Adipocyte (in vitro differentiated cells): Measurements from ENCODE around the gene TMEM245.

Source experiments
- DNase-seq: peaks from one replicate; pipeline ENCODE4 v3.0.0-alpha.2; 2015; ENCODE audit warnings: low read depth
- H3K27me3 ChIP-seq: replicated peaks from 2 replicates; pipeline ENCODE4 v1.7.0; 2013; ENCODE audit warnings: mild to moderate bottlenecking, low read length, moderate library complexity; ENCODE audit not compliant: control insufficient read depth, insufficient read depth
- H3K36me3 ChIP-seq: 2 replicates; pipeline ENCODE4 v1.7.0; 2013; ENCODE audit warnings: low read length, mild to moderate bottlenecking, moderate library complexity; ENCODE audit not compliant: control insufficient read depth, insufficient read depth, severe bottlenecking
- H3K4me1 ChIP-seq: 2 replicates; pipeline ENCODE4 v1.7.0; 2013; ENCODE audit warnings: mild to moderate bottlenecking, low read length, moderate library complexity; ENCODE audit not compliant: control insufficient read depth, insufficient read depth
- H3K4me3 ChIP-seq: 2 replicates; pipeline ENCODE4 v1.7.0; 2013; ENCODE audit warnings: mild to moderate bottlenecking, low read length, moderate library complexity
- H3K9ac ChIP-seq: 2 replicates; pipeline ENCODE4 v1.7.0; 2013; ENCODE audit warnings: mild to moderate bottlenecking, low read length, moderate library complexity
- H3K9me3 ChIP-seq: 2 replicates; pipeline ENCODE4 v1.7.0; 2013; ENCODE audit warnings: mild to moderate bottlenecking, low read length, moderate library complexity; ENCODE audit not compliant: control insufficient read depth

The TMEM245 gene

DNA sequence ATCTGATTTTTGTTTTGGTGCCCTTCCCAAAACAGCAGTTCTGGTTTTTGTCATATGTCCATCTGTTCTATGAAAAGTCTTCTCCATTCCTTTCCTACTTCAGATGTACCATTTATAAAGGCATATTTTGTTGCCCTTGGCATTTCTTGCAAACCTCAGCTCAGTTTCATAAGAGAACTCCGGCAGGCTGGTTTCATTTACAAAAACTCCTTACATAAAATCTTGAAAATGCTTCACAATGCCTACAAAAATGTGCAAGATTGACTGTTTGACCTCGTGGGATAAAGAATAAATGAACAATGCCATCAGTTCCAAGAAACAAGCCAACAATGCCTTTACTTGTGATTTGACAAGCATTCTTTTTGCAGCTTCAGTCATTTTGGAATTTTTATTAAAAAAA lies 67.3 kb downstream of the TMEM245 start:
- H3K9ac ChIP-seq: no peak overlapping the region
- no peak overlapping the region for H3K4me3 ChIP-seq
- no peaks in the 10 kb centered on the region for H3K27me3 ChIP-seq
- peaks cover 26% of the 10 kb centered on the region for H3K4me1 ChIP-seq
- H3K9me3 ChIP-seq: no peaks in the 10 kb centered on the region
- peaks cover 75% of the 10 kb centered on the region for H3K36me3 ChIP-seq
- DNase-seq: peak; percentile 94

GRCh38 chr9:109051733-109052132 lies 68.0 kb downstream of the TMEM245 start:
- no peaks in the 10 kb centered on the region for H3K27me3 ChIP-seq
- no peak overlapping the region for H3K9ac ChIP-seq
- no peaks in the 10 kb centered on the region for H3K9me3 ChIP-seq
- peaks cover 26% of the 10 kb centered on the region for H3K4me1 ChIP-seq
- no peak overlapping the region for H3K4me3 ChIP-seq
- peak; percentile 16 for DNase-seq
- H3K36me3 ChIP-seq: peaks cover 77% of the 10 kb centered on the region

DNA sequence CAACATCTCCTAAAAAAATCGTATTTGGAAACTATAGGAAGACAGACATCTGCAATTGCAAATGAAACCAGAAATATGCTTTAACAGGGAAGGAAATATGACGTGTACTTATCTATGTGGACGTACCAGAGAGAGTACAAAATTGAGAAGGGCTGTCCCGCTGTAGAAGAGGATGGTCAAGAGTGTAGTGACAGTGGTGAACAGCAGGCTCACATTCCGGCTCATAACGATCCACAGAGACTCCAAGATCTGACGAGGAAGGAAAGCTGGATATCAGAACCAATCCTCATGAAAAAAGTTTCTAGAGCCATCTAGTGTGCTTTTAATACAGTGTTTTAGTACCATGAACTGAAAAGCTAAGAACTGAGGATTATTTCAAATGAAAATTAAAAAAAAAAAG lies 69.3 kb downstream of the TMEM245 start:
- no peaks in the 10 kb centered on the region for H3K27me3 ChIP-seq
- H3K4me3 ChIP-seq: no peak overlapping the region
- peaks cover 26% of the 10 kb centered on the region for H3K4me1 ChIP-seq
- no peak for DNase-seq
- H3K9me3 ChIP-seq: no peaks in the 10 kb centered on the region
- peaks cover 78% of the 10 kb centered on the region for H3K36me3 ChIP-seq
- H3K9ac ChIP-seq: no peak overlapping the region

GRCh38 chr9:109048822-109049221 lies 70.9 kb downstream of the TMEM245 start:
- DNase-seq: no peak
- Histone ChIP-seq H3K9ac (no peak overlapping the region), H3K4me3 (no peak overlapping the region), H3K36me3 (peaks cover 75% of the 10 kb centered on the region), H3K27me3 (no peaks in the 10 kb centered on the region), H3K9me3 (no peaks in the 10 kb centered on the region), H3K4me1 (peaks cover 22% of the 10 kb centered on the region)

DNA sequence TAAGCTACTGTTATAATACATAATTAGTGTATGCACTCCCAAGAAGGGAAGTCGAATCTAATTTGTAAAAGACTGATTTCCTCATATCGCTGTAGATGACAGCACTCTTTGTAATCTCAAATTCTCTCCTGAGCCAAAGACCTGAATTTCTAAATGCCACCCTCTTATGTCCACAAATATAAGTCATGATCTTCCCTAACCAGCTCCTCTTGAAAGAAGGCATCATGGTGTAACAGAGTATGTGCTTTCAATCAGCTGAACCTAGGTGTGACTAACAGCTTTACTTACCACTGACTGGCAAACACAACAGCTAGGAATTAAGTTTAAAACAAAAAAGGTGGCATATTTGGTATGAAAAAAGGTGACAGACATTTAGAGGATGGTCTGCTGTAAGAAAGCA lies 72.5 kb downstream of the TMEM245 start:
- no peak for DNase-seq
- Histone ChIP-seq H3K9ac (no peak overlapping the region), H3K4me1 (peaks cover 6% of the 10 kb centered on the region), H3K36me3 (peaks cover 86% of the 10 kb centered on the region), H3K9me3 (no peaks in the 10 kb centered on the region), H3K4me3 (no peak overlapping the region), H3K27me3 (no peaks in the 10 kb centered on the region)

- peaks cover 84% of the 10 kb centered on the region for H3K36me3 ChIP-seq
- H3K9me3 ChIP-seq: no peaks in the 10 kb centered on the region
- DNase-seq: no peak
- H3K9ac ChIP-seq: no peak overlapping the region
- no peak overlapping the region for H3K4me3 ChIP-seq
- no peaks in the 10 kb centered on the region for H3K4me1 ChIP-seq
- no peaks in the 10 kb centered on the region for H3K27me3 ChIP-seq
Observed at GRCh38 chr9:109046346-109046745, 73.4 kb downstream of the TMEM245 start.

DNA sequence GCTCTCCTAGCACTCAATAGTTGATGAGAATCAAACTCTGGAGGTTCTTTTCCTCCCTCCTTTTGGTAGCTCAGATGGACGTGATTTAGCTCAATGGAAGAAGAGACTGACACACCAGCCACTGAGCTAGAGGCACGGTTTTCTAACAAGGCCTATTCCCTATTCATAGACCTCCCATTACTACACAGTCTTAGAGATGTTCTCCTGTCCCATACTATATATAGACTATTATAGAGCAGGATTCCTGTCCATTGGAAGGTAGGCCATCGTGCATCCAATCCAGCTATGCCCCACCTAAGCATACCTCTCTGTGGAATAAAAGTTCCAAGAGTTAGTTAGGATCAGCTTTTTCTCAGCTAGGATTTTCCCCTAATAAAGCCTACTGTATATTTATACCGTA lies 76.2 kb downstream of the TMEM245 start:
- no peaks in the 10 kb centered on the region for H3K9me3 ChIP-seq
- H3K9ac ChIP-seq: no peak overlapping the region
- H3K27me3 ChIP-seq: no peaks in the 10 kb centered on the region
- DNase-seq: no peak
- no peak overlapping the region for H3K4me3 ChIP-seq
- no peaks in the 10 kb centered on the region for H3K4me1 ChIP-seq
- H3K36me3 ChIP-seq: peaks cover 75% of the 10 kb centered on the region

DNA sequence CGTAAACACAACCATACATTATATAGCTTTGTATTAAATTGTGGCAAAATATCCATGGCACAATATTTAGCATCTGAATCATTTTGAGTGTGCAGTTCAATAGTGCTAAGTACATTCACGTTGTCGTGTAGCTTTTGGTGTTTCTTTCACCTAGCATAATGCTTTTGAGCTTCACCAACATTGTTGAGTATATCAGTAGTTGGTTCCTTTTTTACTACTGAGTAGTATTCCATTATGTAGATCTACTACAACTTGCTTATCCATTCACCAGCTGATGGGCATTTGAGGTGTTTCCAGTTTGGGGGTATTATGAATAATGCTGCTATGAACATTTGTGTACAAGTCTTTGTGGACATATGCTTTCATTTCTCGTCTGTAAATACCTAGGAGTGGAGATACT lies 79.2 kb downstream of the TMEM245 start:
- Histone ChIP-seq H3K9me3 (no peaks in the 10 kb centered on the region), H3K9ac (no peak overlapping the region), H3K36me3 (peaks cover 55% of the 10 kb centered on the region), H3K4me3 (no peak overlapping the region), H3K4me1 (peaks cover 11% of the 10 kb centered on the region), H3K27me3 (no peaks in the 10 kb centered on the region)
- no peak for DNase-seq

GRCh38 chr9:109039539-109039938 lies 80.2 kb downstream of the TMEM245 start:
- Histone ChIP-seq H3K9me3 (no peaks in the 10 kb centered on the region), H3K27me3 (no peaks in the 10 kb centered on the region), H3K4me3 (no peak overlapping the region), H3K36me3 (peaks cover 49% of the 10 kb centered on the region), H3K9ac (no peak overlapping the region), H3K4me1 (peaks cover 18% of the 10 kb centered on the region)
- no peak for DNase-seq

GRCh38 chr9:109037946-109038715 lies 81.6 kb downstream of the TMEM245 start:
- Histone ChIP-seq H3K4me3 (no peak overlapping the region), H3K4me1 (peaks cover 27% of the 10 kb centered on the region), H3K36me3 (peaks cover 44% of the 10 kb centered on the region), H3K27me3 (no peaks in the 10 kb centered on the region), H3K9me3 (no peaks in the 10 kb centered on the region), H3K9ac (no peak overlapping the region)
- DNase-seq: no peak

- Histone ChIP-seq H3K9ac (no peak overlapping the region), H3K9me3 (no peaks in the 10 kb centered on the region), H3K4me3 (no peak overlapping the region), H3K27me3 (no peaks in the 10 kb centered on the region), H3K4me1 (peaks cover 27% of the 10 kb centered on the region), H3K36me3 (peaks cover 41% of the 10 kb centered on the region)
- peak; percentile 17 for DNase-seq
Observed at GRCh38 chr9:109036744-109037680, 82.7 kb downstream of the TMEM245 start.
